SU-DHL-6 (cell line): ENCODE measurements around the gene GRIN2A.

ENCODE experiments used
- H2AFZ ChIP-seq: fragments of 200-600 bp; sonication (generic); 2 replicates; pipeline ENCODE4 v1.6.1; 2014; ENCODE audit warnings: low read depth, mild to moderate bottlenecking, moderate library complexity, mixed read lengths, antibody characterized with exemption, low read length; ENCODE audit not compliant: severe bottlenecking
- H3F3A ChIP-seq: fragments of 200-600 bp; shearing (Covaris generic); 2 replicates; pipeline ENCODE4 v1.6.0; 2016; ENCODE audit warnings: antibody characterized with exemption, mild to moderate bottlenecking; ENCODE audit not compliant: insufficient read depth
- H3K27ac ChIP-seq: fragments of 200-600 bp; sonication (generic); 2 replicates; pipeline ENCODE4 v1.5.1; 2016; ENCODE audit warnings: low read depth, mild to moderate bottlenecking, low read length, moderate library complexity, mixed read lengths
- H3K27me3 ChIP-seq: fragments of 200-600 bp; sonication (generic), shearing (Covaris generic); 2 replicates; pipeline ENCODE4 v1.6.0; 2014; ENCODE audit warnings: mild to moderate bottlenecking, low read length
- H3K36me3 ChIP-seq: fragments of 200-600 bp; sonication (generic); 2 replicates; pipeline ENCODE4 v1.6.1; 2014; ENCODE audit warnings: mild to moderate bottlenecking, low read length, mixed read lengths
- H3K4me2 ChIP-seq: fragments of 300-600, 200-600 bp; shearing (Covaris generic), sonication (generic); 2 replicates; pipeline ENCODE4 v1.6.0; 2014; ENCODE audit warnings: low read length, low read depth, mild to moderate bottlenecking; ENCODE audit not compliant: poor library complexity, severe bottlenecking
- H3K4me3 ChIP-seq: fragments of 200-600 bp; sonication (generic); 2 replicates; pipeline ENCODE4 v1.5.1; 2014; ENCODE audit warnings: antibody characterized with exemption, low read length, mild to moderate bottlenecking, mixed read lengths; ENCODE audit not compliant: insufficient read depth, poor library complexity, severe bottlenecking
- H3K79me2 ChIP-seq: fragments of 200-600 bp; sonication (generic); 2 replicates; pipeline ENCODE4 v1.6.1; 2014; ENCODE audit warnings: mild to moderate bottlenecking, low read length, moderate library complexity; ENCODE audit not compliant: insufficient read depth
- H3K9ac ChIP-seq: fragments of 200-600 bp; sonication (generic); 2 replicates; pipeline ENCODE4 v1.7.0; 2014; ENCODE audit warnings: mild to moderate bottlenecking, low read length
- H3K9me2 ChIP-seq: fragments of 200-600 bp; sonication (generic); replicated peaks from 2 replicates; pipeline ENCODE4 v1.6.1; 2014; ENCODE audit warnings: low read length; ENCODE audit not compliant: insufficient read depth
- H3K9me3 ChIP-seq: fragments of 200-600 bp; sonication (generic); 2 replicates; pipeline ENCODE4 v1.6.1; 2014; ENCODE audit warnings: low read length, mixed read lengths; ENCODE audit not compliant: insufficient read depth
- H4K20me1 ChIP-seq: fragments of 200-600 bp; sonication (generic); 2 replicates; pipeline ENCODE4 v1.6.1; 2014; ENCODE audit warnings: low read depth, mild to moderate bottlenecking, antibody characterized with exemption, low read length, moderate library complexity, mixed read lengths
- CTCF ChIP-seq: fragments of 200-600 bp; sonication (generic); IDR thresholded peaks from one replicate; pipeline ENCODE4 v1.5.1; 2017; ENCODE audit warnings: antibody characterized with exemption, mild to moderate bottlenecking, low read length, moderate library complexity; ENCODE audit not compliant: insufficient read depth, poor library complexity, severe bottlenecking
- EZH2phosphoT487 ChIP-seq: fragments of 200-600 bp; sonication (generic), shearing (Covaris generic); conservative IDR thresholded peaks from 2 replicates; pipeline ENCODE4 v1.6.1; 2018; ENCODE audit warnings: mild to moderate bottlenecking, antibody characterized with exemption, low read length, moderate library complexity, mixed read lengths

GRIN2A gene

GRCh38 chr16:9824200-9825068 lies 357.8 kb downstream of the GRIN2A start:
- Histone ChIP-seq H3K27me3 (no peaks in the 10 kb centered on the region), H3K9me3 (no peaks in the 10 kb centered on the region), H4K20me1 (no peaks in the 10 kb centered on the region), H3K4me3 (no peak overlapping the region), H3K9ac (no peak overlapping the region), H3F3A (no peaks in the 10 kb centered on the region), H3K27ac (no peak overlapping the region), H2AFZ (no peak overlapping the region), H3K79me2 (no peaks in the 10 kb centered on the region), H3K36me3 (no peaks in the 10 kb centered on the region), H3K9me2 (no peaks in the 10 kb centered on the region), H3K4me2 (no peak overlapping the region)
- no peak for TF ChIP-seq CTCF
- no peak for TF ChIP-seq EZH2phosphoT487

GRCh38 chr16:9823510-9823909 lies 358.7 kb downstream of the GRIN2A start:
- no peak overlapping the region for H2AFZ ChIP-seq
- H3K9me2 ChIP-seq, result no peaks in the 10 kb centered on the region
- H3F3A ChIP-seq, result no peaks in the 10 kb centered on the region
- no peaks in the 10 kb centered on the region for H3K36me3 ChIP-seq
- TF ChIP-seq CTCF, result no peak
- no peak for TF ChIP-seq EZH2phosphoT487
- H3K9ac ChIP-seq, result no peak overlapping the region
- H3K4me3 ChIP-seq, result no peak overlapping the region
- no peak overlapping the region for H3K27ac ChIP-seq
- H3K9me3 ChIP-seq, result no peaks in the 10 kb centered on the region
- no peaks in the 10 kb centered on the region for H3K27me3 ChIP-seq
- no peaks in the 10 kb centered on the region for H4K20me1 ChIP-seq
- H3K4me2 ChIP-seq, result no peak overlapping the region
- H3K79me2 ChIP-seq, result no peaks in the 10 kb centered on the region

- H2AFZ ChIP-seq, result no peak overlapping the region
- no peak overlapping the region for H3K4me2 ChIP-seq
- no peaks in the 10 kb centered on the region for H3K9me2 ChIP-seq
Observed at GRCh38 chr16:9821970-9822369, 360.3 kb downstream of the GRIN2A start.

More at GRCh38 chr16:9821970-9822369, 360.3 kb downstream of the GRIN2A start:
- H3K79me2 ChIP-seq, result no peaks in the 10 kb centered on the region
- no peak overlapping the region for H3K9ac ChIP-seq
- no peaks in the 10 kb centered on the region for H4K20me1 ChIP-seq
- H3K36me3 ChIP-seq, result no peaks in the 10 kb centered on the region
- no peaks in the 10 kb centered on the region for H3K9me3 ChIP-seq
- TF ChIP-seq CTCF (no peak), EZH2phosphoT487 (no peak)
- no peaks in the 10 kb centered on the region for H3F3A ChIP-seq
- H3K4me3 ChIP-seq, result no peak overlapping the region
- no peak overlapping the region for H3K27ac ChIP-seq
- no peaks in the 10 kb centered on the region for H3K27me3 ChIP-seq
